H1 (cell line): ENCODE measurements around the gene LMAN1L. TPM values are rescaled to one million over a fixed set of nuclear protein-coding genes. Genes with fewer than 3 reads are reported as not detected.

Source experiments
- CTCF ChIA-PET: fragments of 300-600 bp; sonication (Branson Sonifier 250); formaldehyde crosslinking; loops from one replicate; lab custom pipeline; 2021; ENCODE audit not compliant: partially characterized antibody; lab: Charles Lee
- POLR2A ChIA-PET: fragments of 300-600 bp; sonication (Branson Sonifier 250); formaldehyde crosslinking; loops from one replicate; lab custom pipeline; 2021; ENCODE audit warnings: inconsistent platforms; ENCODE audit not compliant: partially characterized antibody; lab: Charles Lee
- DNase-seq, 2 experiments: peaks; one replicate each; pipeline versions ENCODE4 v3.0.0 to v3.0.0-alpha.2; 2010 to 2022; ENCODE audit warnings: low spot score in 2 of 2, low read depth in 1 of 2, mixed read lengths in 1 of 2
- FAIRE-seq: peaks from 2 replicates; lab custom pipeline; 2011; peaks lifted over from hg19 to GRCh38; lab: Jason Lieb, UNC
- H2AFZ ChIP-seq: 2 replicates; pipeline ENCODE4 v1.8.1; 2012; ENCODE audit warnings: low read length, inconsistent platforms
- H2AK5ac ChIP-seq: 2 replicates; pipeline ENCODE4 v1.6.1; 2013; ENCODE audit warnings: low read depth, low read length
- H2BK120ac ChIP-seq: replicated peaks from 2 replicates; pipeline ENCODE3; 2013; ENCODE audit warnings: low read depth, low read length, inconsistent platforms
- H2BK12ac ChIP-seq: 2 replicates; pipeline ENCODE4 v1.6.1; 2013; ENCODE audit warnings: low read depth, low read length
- H2BK15ac ChIP-seq: 2 replicates; pipeline ENCODE4 v1.6.1; 2013; ENCODE audit warnings: low read length
- H2BK20ac ChIP-seq: 2 replicates; pipeline ENCODE4 v1.6.1; 2013; ENCODE audit warnings: low read length
- H2BK5ac ChIP-seq: 2 replicates; pipeline ENCODE4 v1.6.1; 2013; ENCODE audit warnings: low read depth, low read length
- H3K14ac ChIP-seq: 2 replicates; pipeline ENCODE4 v1.6.1; 2013; ENCODE audit warnings: inconsistent platforms; ENCODE audit not compliant: insufficient read length
- H3K18ac ChIP-seq: 2 replicates; pipeline ENCODE4 v1.6.1; 2013; ENCODE audit warnings: low read length; ENCODE audit errors: extremely low read depth
- H3K23ac ChIP-seq: 2 replicates; pipeline ENCODE4 v1.6.1; 2013; ENCODE audit warnings: inconsistent platforms; ENCODE audit not compliant: insufficient read length
- H3K23me2 ChIP-seq: 2 replicates; pipeline ENCODE4 v1.6.1; 2013; ENCODE audit warnings: low read depth, low read length
- H3K27ac ChIP-seq: 2 replicates; pipeline ENCODE4 v1.6.1; 2011; ENCODE audit warnings: low read depth, low read length, inconsistent platforms
- H3K27me3 ChIP-seq, 4 experiments: replicated peaks in 1 of 4; 1 replicate in 1 of 4; 2 replicates in 3 of 4; pipeline versions ENCODE4 v1.6.1 to v1.8.1; 2011 to 2013; ENCODE audit warnings: low read length in 3 of 4, mild to moderate bottlenecking in 3 of 4, inconsistent platforms in 2 of 4, mixed read lengths in 2 of 4, moderate library complexity in 1 of 4; ENCODE audit not compliant: control insufficient read depth in 3 of 4, insufficient read depth in 3 of 4; ENCODE audit errors: extremely low read depth in 1 of 4
- H3K36me3 ChIP-seq, 4 experiments: 2 replicates each; pipeline versions ENCODE4 v1.6.1 to v1.8.1; 2011 to 2013; ENCODE audit warnings: mild to moderate bottlenecking in 4 of 4, low read length in 3 of 4, moderate library complexity in 2 of 4, control low read depth in 1 of 4, inconsistent platforms in 1 of 4; ENCODE audit not compliant: insufficient read depth in 4 of 4, control insufficient read depth in 2 of 4
- H3K4ac ChIP-seq: replicated peaks from 2 replicates; pipeline ENCODE3; 2013; ENCODE audit warnings: low read length, low read depth, mixed read lengths, inconsistent platforms; ENCODE audit not compliant: insufficient read length
- H3K4me1 ChIP-seq, 4 experiments: replicated peaks in 1 of 4; 1 replicate in 1 of 4; 2 replicates in 3 of 4; pipeline versions ENCODE4 v1.6.1 to v1.8.1; 2011 to 2013; ENCODE audit warnings: low read length in 3 of 4, inconsistent platforms in 2 of 4, mixed read lengths in 1 of 4; ENCODE audit not compliant: insufficient read depth in 4 of 4, control insufficient read depth in 3 of 4
- H3K4me2 ChIP-seq, 2 experiments: 2 replicates each; pipeline versions ENCODE4 v1.6.1 to v1.8.1; 2011 to 2013; ENCODE audit warnings: low read depth in 2 of 2, low read length in 2 of 2, control low read depth in 1 of 2, inconsistent platforms in 1 of 2, mild to moderate bottlenecking in 1 of 2; ENCODE audit not compliant: insufficient read depth in 1 of 2
- H3K4me3 ChIP-seq, 4 experiments: fragments of 200-600, 300-600 bp in 1 of 4; sonication (generic), shearing (Covaris generic), sonication (Bioruptor Twin) in 1 of 4; 2 replicates each; pipeline versions ENCODE4 v1.5.1 to v1.8.1; 2011 to 2016; ENCODE audit warnings: low read length in 4 of 4, low read depth in 3 of 4, control low read depth in 2 of 4, inconsistent platforms in 2 of 4, mild to moderate bottlenecking in 2 of 4, mixed read lengths in 1 of 4, moderate library complexity in 1 of 4; ENCODE audit not compliant: insufficient read depth in 2 of 4; ENCODE audit errors: extremely low read depth in 1 of 4
- H3K56ac ChIP-seq: replicated peaks from 2 replicates; pipeline ENCODE3; 2013; ENCODE audit warnings: low read depth, mild to moderate bottlenecking, mixed read lengths, low read length, inconsistent platforms; ENCODE audit not compliant: insufficient read length
- H3K79me1 ChIP-seq: 2 replicates; pipeline ENCODE4 v1.6.1; 2013; ENCODE audit warnings: low read depth, low read length, control low read depth
- H3K79me2 ChIP-seq, 2 experiments: 2 replicates each; pipeline versions ENCODE4 v1.6.1 to v1.8.1; 2012 to 2013; ENCODE audit warnings: low read length in 2 of 2, mild to moderate bottlenecking in 2 of 2, inconsistent platforms in 1 of 2; ENCODE audit not compliant: insufficient read depth in 2 of 2, control insufficient read depth in 1 of 2
- H3K9ac ChIP-seq, 4 experiments: replicated peaks in 1 of 4; 1 replicate in 1 of 4; 2 replicates in 3 of 4; pipeline versions ENCODE4 v1.6.1 to v1.8.1; 2011 to 2013; ENCODE audit warnings: low read depth in 3 of 4, low read length in 3 of 4, control low read depth in 2 of 4, mild to moderate bottlenecking in 2 of 4, moderate library complexity in 2 of 4, inconsistent platforms in 1 of 4; ENCODE audit errors: extremely low read depth in 1 of 4
- H3K9me3 ChIP-seq, 2 experiments: 2 replicates each; pipeline versions ENCODE4 v1.6.1 to v1.8.1; 2012 to 2013; ENCODE audit warnings: mild to moderate bottlenecking in 2 of 2, moderate library complexity in 2 of 2, control low read depth in 1 of 2, inconsistent platforms in 1 of 2, low read depth in 1 of 2, low read length in 1 of 2, mixed read lengths in 1 of 2; ENCODE audit not compliant: insufficient read depth in 2 of 2
- H4K20me1 ChIP-seq, 2 experiments: replicated peaks in 1 of 2; 2 replicates each; pipeline versions ENCODE3 to v1.8.1; 2011 to 2013; ENCODE audit warnings: inconsistent platforms in 2 of 2, low read length in 2 of 2, mild to moderate bottlenecking in 1 of 2; ENCODE audit not compliant: insufficient read depth in 2 of 2, control insufficient read depth in 1 of 2
- H4K5ac ChIP-seq: 2 replicates; pipeline ENCODE4 v1.6.1; 2013; ENCODE audit warnings: low read length, low read depth, mixed read lengths, inconsistent platforms; ENCODE audit not compliant: insufficient read length
- H4K8ac ChIP-seq: 2 replicates; pipeline ENCODE4 v1.8.0; 2013; ENCODE audit warnings: mild to moderate bottlenecking, moderate library complexity, low read length, inconsistent platforms; ENCODE audit not compliant: insufficient read depth; ENCODE audit errors: extremely low read depth
- H4K91ac ChIP-seq: replicated peaks from 2 replicates; pipeline ENCODE3; 2013; ENCODE audit warnings: low read length, mixed read lengths, inconsistent platforms; ENCODE audit not compliant: insufficient read length
- CBX5 ChIP-seq: fragments of 300-800, 300-1000 bp; sonication (generic); IDR thresholded peaks from 2 replicates; pipeline ENCODE4 v1.7.1; 2016; ENCODE audit warnings: antibody characterized with exemption, low read length, low read depth
- KDM1A ChIP-seq: fragments of 200-600, 300-600 bp; sonication (generic); IDR thresholded peaks from 2 replicates; pipeline ENCODE4 v1.7.1; 2016; ENCODE audit warnings: mild to moderate bottlenecking, low read length, borderline replicate concordance
- NANOG ChIP-seq: IDR thresholded peaks from 2 replicates; pipeline ENCODE4 v1.6.1; 2011; ENCODE audit warnings: low read length, low read depth, mild to moderate bottlenecking, inconsistent platforms; ENCODE audit not compliant: insufficient read depth, poor library complexity, severe bottlenecking
- WGBS, 2 experiments: shearing (Covaris generic) in 1 of 2; methylation state at CpG; one replicate each; pipeline versions ENCODE4 v1.1.6 to v1.1.7; 2013 to 2015; ENCODE audit warnings: low lambda C conversion rate in 2 of 2, mixed read lengths in 2 of 2, inconsistent platforms in 1 of 2, low coverage in 1 of 2, missing lambda C conversion rate in 1 of 2; ENCODE audit not compliant: insufficient replicate concordance in 2 of 2, insufficient coverage in 1 of 2, insufficient read length in 1 of 2; ENCODE audit errors: extremely low coverage in 1 of 2, missing lambda C conversion rate in 1 of 2; 5-methylcytosine and 5-hydroxymethylcytosine counted together
- polyA plus RNA-seq, 7 experiments: library from polyadenylated mRNA; depleted of rRNA in 3 of 7; stranded (reverse) in 5 of 7; unstranded in 2 of 7; fragments of >200 nt in 5 of 7; fragments of 200-250 nt in 2 of 7; gene quantifications; 1 replicate in 5 of 7; 2 replicates in 1 of 7; 4 replicates in 1 of 7; pipeline versions ENCODE4 v1.2.1 to v1.2.3, GENCODE V29; 2011 to 2013; ENCODE audit warnings: missing spikeins in 2 of 7, mixed read lengths in 2 of 7
- total RNA-seq: library from RNA; stranded (reverse); fragmentation: NEBNext Ultra II Directional; extraction: Animal tissue kit (Norgen Biotek cat#: 25700); gene quantifications from 2 replicates; pipeline ENCODE4 v1.2.1, GENCODE V29; 2021

The LMAN1L gene
- total and polyA plus RNA-seq, 2 of the 8 experiments (the other 6 are each of a cell fraction or from before 2014, with no cell fraction given): not detected

GRCh38 chr15:74780523-74781430 is 31.9 kb upstream of the LMAN1L start:
- H3K14ac ChIP-seq: no peak overlapping the region
- CTCF ChIA-PET: interaction anchor here (0.7 to 53.7 kb wide), 13 partner anchors 10 to 379 kb away, joined by 3 to 1439 read pairs (median 6); partner anchors contain the start of genes CLK3, CPLX3 and LMAN1L
- no peak overlapping the region for H2BK5ac ChIP-seq
- H3K18ac ChIP-seq: no peak overlapping the region; the same call in 1 of the 2 replicates
- H3K23me2 ChIP-seq: peaks cover 9% of the 10 kb centered on the region
- H4K91ac ChIP-seq: no peak overlapping the region
- H2BK15ac ChIP-seq: no peak overlapping the region
- FAIRE-seq (no peak), DNase-seq (no peak)
- peak overlapping the region; percentile 79 to 84 for H3K4me2 ChIP-seq
- 75% methylated on average over 16 of the region's 16 CpGs; no CpG with 5 or more reads in 1 of the 2 experiments for WGBS, 2 experiments
- POLR2A ChIA-PET: interaction anchor here (0.9 to 5.6 kb wide), 8 partner anchors 9 to 163 kb away, joined by 3 to 26 read pairs (median 6); partner anchors contain the start of gene ULK3
- no peak overlapping the region for H3K4ac ChIP-seq
- no peak overlapping the region for H2BK20ac ChIP-seq
- H3K27me3 ChIP-seq: peaks cover 0 to 15% (median 11%) of the 10 kb centered on the region in 4 experiments; a peak in 6 of 7 replicates
- H4K8ac ChIP-seq: peak overlapping the region; percentile 18; the same call in 1 of the 2 replicates
- H3K36me3 ChIP-seq: no peaks in the 10 kb centered on the region
- no peak overlapping the region for H2AFZ ChIP-seq
- peaks cover 10% of the 10 kb centered on the region for H3K79me1 ChIP-seq
- peaks cover 0 to 10% of the 10 kb centered on the region in 2 experiments for H4K20me1 ChIP-seq
- no peaks in the 10 kb centered on the region for H3K9me3 ChIP-seq
- no peak overlapping the region for H3K9ac ChIP-seq
- no peak overlapping the region for H3K27ac ChIP-seq
- H3K56ac ChIP-seq: no peak overlapping the region
- H3K79me2 ChIP-seq: peaks cover 0 to 6% of the 10 kb centered on the region in 2 experiments; a peak in 1 of 4 replicates
- no peak overlapping the region for H3K23ac ChIP-seq
- peak overlapping the region in 3 of 4 experiments; percentile 34 to 82 (median 61); a peak in 5 of 8 replicates for H3K4me3 ChIP-seq
- H3K4me1 ChIP-seq: peaks cover 4 to 25% (median 20%) of the 10 kb centered on the region in 4 experiments
- TF ChIP-seq CBX5 (no peak), KDM1A (peak; percentile 86), NANOG (no peak)
- no peak overlapping the region for H2AK5ac ChIP-seq
- H4K5ac ChIP-seq: no peak overlapping the region
- peak overlapping the region; percentile 39; the same call in 1 of the 2 replicates for H2BK12ac ChIP-seq
- H2BK120ac ChIP-seq: no peak overlapping the region
